Naive thymus-derived CD4-positive, alpha-beta T cell (primary cell): Measurements from ENCODE around the gene LCN6. TPM values are rescaled to one million over a fixed set of nuclear protein-coding genes. Genes with fewer than 3 reads are reported as not detected.
A peak's percentile ranks its signal among the peaks of the same experiment; 100 is the strongest.

Source experiments
- ATAC-seq: fragments of 150-1000 bp; cut with Tn5 transposase; 2 replicates; pipeline ENCODE4 v1.10.0; 2021; ENCODE audit warnings: mild to moderate bottlenecking, moderate library complexity
- CTCF ChIA-PET: fragments of 350-600 bp; sonication (Branson Sonifier 250); formaldehyde crosslinking; loops from one replicate; lab custom pipeline; 2021; ENCODE audit warnings: antibody characterized with exemption; lab: Charles Lee
- POLR2A ChIA-PET: fragments of 350-600 bp; sonication (Branson Sonifier 250); formaldehyde crosslinking; loops from one replicate; lab custom pipeline; 2021; ENCODE audit warnings: antibody characterized with exemption, inconsistent platforms; lab: Charles Lee
- DNase-seq, 9 donors: peaks; one replicate each; pipeline versions ENCODE4 v3.0.0 to v3.0.0-alpha.2; 2020 to 2022; ENCODE audit warnings: mixed read lengths in 1 of 9
- H3K27ac ChIP-seq: one replicate; pipeline ENCODE4 v1.7.0; 2013; ENCODE audit warnings: mild to moderate bottlenecking, low read depth, low read length, moderate library complexity
- H3K27me3 ChIP-seq, 2 donors: one replicate each; pipeline ENCODE4 v1.7.0; 2013; ENCODE audit warnings: low read length in 2 of 2, mild to moderate bottlenecking in 2 of 2, moderate library complexity in 2 of 2; ENCODE audit not compliant: control insufficient read depth in 2 of 2, insufficient read depth in 2 of 2
- H3K36me3 ChIP-seq, 3 experiments: 1 replicate in 2 of 3; 2 replicates in 1 of 3; pipeline ENCODE4 v1.7.0; 2013; ENCODE audit warnings: low read length in 3 of 3, mild to moderate bottlenecking in 3 of 3, moderate library complexity in 1 of 3; ENCODE audit not compliant: insufficient read depth in 3 of 3, control insufficient read depth in 2 of 3
- H3K4me1 ChIP-seq, 2 donors: one replicate each; pipeline ENCODE4 v1.7.0; 2013; ENCODE audit warnings: low read length in 2 of 2, mild to moderate bottlenecking in 2 of 2, moderate library complexity in 1 of 2; ENCODE audit not compliant: control insufficient read depth in 2 of 2, insufficient read depth in 2 of 2
- H3K4me3 ChIP-seq: 2 replicates; pipeline ENCODE4 v1.7.0; 2013; ENCODE audit warnings: mild to moderate bottlenecking, low read length
- H3K9me3 ChIP-seq, 3 experiments: 1 replicate in 2 of 3; 2 replicates in 1 of 3; pipeline ENCODE4 v1.7.0; 2013; ENCODE audit warnings: low read length in 3 of 3; ENCODE audit not compliant: control insufficient read depth in 2 of 3
- H3K27ac Mint-ChIP-seq, 9 donors: one replicate each; pipeline ENCODE4 v1.8.0; 2020 to 2022; ENCODE audit warnings: mixed read lengths in 9 of 9, mild to moderate bottlenecking in 8 of 9, moderate library complexity in 5 of 9, inconsistent platforms in 2 of 9
- H3K27me3 Mint-ChIP-seq, 5 donors: one replicate each; pipeline ENCODE4 v1.8.0; 2021 to 2022; ENCODE audit warnings: mixed read lengths in 5 of 5, mild to moderate bottlenecking in 1 of 5
- H3K36me3 Mint-ChIP-seq, 5 donors: one replicate each; pipeline ENCODE4 v1.8.0; 2020 to 2022; ENCODE audit warnings: mixed read lengths in 5 of 5, mild to moderate bottlenecking in 3 of 5, inconsistent platforms in 1 of 5
- H3K4me1 Mint-ChIP-seq, 7 donors: one replicate each; pipeline ENCODE4 v1.8.0; 2020 to 2022; ENCODE audit warnings: mixed read lengths in 7 of 7, mild to moderate bottlenecking in 3 of 7, inconsistent platforms in 1 of 7
- H3K4me3 Mint-ChIP-seq, 10 donors: one replicate each; pipeline ENCODE4 v1.8.0; 2020 to 2022; ENCODE audit warnings: mild to moderate bottlenecking in 10 of 10, mixed read lengths in 10 of 10, moderate library complexity in 6 of 10, inconsistent platforms in 2 of 10
- H3K9me3 Mint-ChIP-seq, 11 donors: one replicate each; pipeline ENCODE4 v1.8.0; 2020 to 2022; ENCODE audit warnings: mixed read lengths in 11 of 11, mild to moderate bottlenecking in 4 of 11, inconsistent platforms in 1 of 11, moderate library complexity in 1 of 11
- intact Hi-C, 2 donors: fragments of 100-400 bp; cut with micrococcal nuclease; formaldehyde crosslinking; loops; one replicate each; pipeline ENCODE4 v1.15.1; 2023
- polyA plus RNA-seq, 2 donors: library from polyadenylated mRNA; unstranded; fragments of 300-500 nt; fragmentation: Illumina TruSeq; gene quantifications; one replicate each; pipeline ENCODE4 v1.2.3, GENCODE V29; 2021
- total RNA-seq, 6 experiments: library from RNA in 5 of 6; stranded (reverse) in 5 of 6; gene quantifications; 1 replicate in 5 of 6; 2 replicates in 1 of 6; pipeline ENCODE4 v1.2.3 and lab custom pipeline; 2021 to 2026

LCN6 gene
- total and polyA plus RNA-seq, 7 experiments from 2014 or later = not detected

DNA sequence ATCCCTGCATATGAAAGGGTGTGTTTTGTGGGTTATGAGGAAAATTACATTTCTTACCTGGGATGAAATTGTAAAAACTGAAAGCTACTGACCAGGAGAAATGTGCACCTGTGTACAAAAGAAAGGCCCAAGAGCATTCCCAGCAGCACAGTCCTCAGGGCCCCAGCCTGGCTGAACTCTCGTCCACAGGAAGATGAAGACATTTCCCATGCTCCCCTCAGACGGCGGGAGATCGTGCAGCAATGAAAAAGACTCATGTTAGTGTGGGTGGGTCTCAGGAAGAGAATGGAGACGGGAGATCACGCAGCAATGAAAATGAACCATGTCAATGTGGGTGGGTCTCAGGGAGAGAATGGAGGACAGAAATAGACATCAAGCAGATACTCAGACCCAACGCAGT is 28.6 kb upstream of the LCN6 start:
- peaks cover 0 to 11% (median 5%) of the 10 kb centered on the region in 11 donors for H3K9me3 Mint-ChIP-seq
- ATAC-seq (no peak), DNase-seq (no peak)
- H3K4me1 Mint-ChIP-seq = peaks cover 0 to 11% (median 1%) of the 10 kb centered on the region in 7 donors
- H3K4me3 ChIP-seq = no peak overlapping the region
- CTCF ChIA-PET = interaction anchor here (1.2 to 2.6 kb wide), 2 partner anchors 11 to 86 kb away, joined by 5 to 12 read pairs; no protein-coding TSS in a partner anchor
- H3K36me3 Mint-ChIP-seq = peaks cover 0 to 5% (median 0%) of the 10 kb centered on the region in 5 donors
- intact Hi-C loops = no loop called here
- H3K4me1 ChIP-seq = no peaks in the 10 kb centered on the region
- no peak overlapping the region for H3K27ac ChIP-seq
- peaks cover 0 to 10% (median 0%) of the 10 kb centered on the region in 3 experiments for H3K9me3 ChIP-seq
- no peaks in the 10 kb centered on the region for H3K36me3 ChIP-seq
- no peaks in the 10 kb centered on the region for H3K27me3 ChIP-seq
- POLR2A ChIA-PET = interaction anchor here (0.7 kb wide), 2 partner anchors 24 to 577 kb away, joined by 3 to 9 read pairs; no protein-coding TSS in a partner anchor
- H3K4me3 Mint-ChIP-seq = no peak overlapping the region
- H3K27me3 Mint-ChIP-seq = peaks cover 10 to 35% (median 13%) of the 10 kb centered on the region in 5 donors
- peak overlapping the region in 1 of 9 donors; percentile 7 for H3K27ac Mint-ChIP-seq

DNA sequence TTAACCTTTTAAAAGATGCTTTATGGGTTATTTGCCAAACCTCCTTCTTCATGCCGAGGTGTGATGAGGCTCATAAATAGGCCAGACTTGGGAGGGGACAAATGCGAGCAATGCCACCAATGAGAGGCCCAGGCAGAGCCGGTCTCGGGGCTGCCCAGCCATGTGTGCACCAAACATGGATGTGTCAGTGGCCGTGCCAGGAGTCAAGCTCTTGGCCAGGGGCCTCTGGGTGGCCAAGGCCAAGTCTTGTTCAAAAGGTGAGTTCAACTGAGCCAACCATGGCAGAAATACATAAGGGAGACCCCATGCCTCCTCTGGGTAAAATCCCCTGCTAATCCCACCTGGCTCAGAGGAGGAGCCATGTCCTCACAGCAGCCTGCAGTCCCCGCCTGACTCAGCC is 26.9 kb upstream of the LCN6 start:
- H3K4me1 ChIP-seq = no peaks in the 10 kb centered on the region
- Mint-ChIP-seq H3K9me3 (peaks cover 0 to 11% (median 5%) of the 10 kb centered on the region in 11 donors), H3K36me3 (peaks cover 0 to 5% (median 0%) of the 10 kb centered on the region in 5 donors), H3K4me3 (no peak overlapping the region), H3K27me3 (peaks cover 10 to 26% (median 13%) of the 10 kb centered on the region in 5 donors), H3K27ac (no peak overlapping the region), H3K4me1 (peaks cover 0 to 11% (median 2%) of the 10 kb centered on the region in 7 donors)
- H3K36me3 ChIP-seq = no peaks in the 10 kb centered on the region
- DNase-seq = no peak
- H3K27me3 ChIP-seq = no peaks in the 10 kb centered on the region
- H3K27ac ChIP-seq = no peak overlapping the region
- ChIA-PET POLR2A (no interaction called here), CTCF (interaction anchor here (0.6 kb wide), 1 partner anchor 195 kb away, joined by 4 read pairs; no protein-coding TSS in a partner anchor)
- no peak overlapping the region for H3K4me3 ChIP-seq
- H3K9me3 ChIP-seq = peaks cover 0 to 10% (median 0%) of the 10 kb centered on the region in 3 experiments
- ATAC-seq = no peak
- intact Hi-C loops = no loop called here

DNA sequence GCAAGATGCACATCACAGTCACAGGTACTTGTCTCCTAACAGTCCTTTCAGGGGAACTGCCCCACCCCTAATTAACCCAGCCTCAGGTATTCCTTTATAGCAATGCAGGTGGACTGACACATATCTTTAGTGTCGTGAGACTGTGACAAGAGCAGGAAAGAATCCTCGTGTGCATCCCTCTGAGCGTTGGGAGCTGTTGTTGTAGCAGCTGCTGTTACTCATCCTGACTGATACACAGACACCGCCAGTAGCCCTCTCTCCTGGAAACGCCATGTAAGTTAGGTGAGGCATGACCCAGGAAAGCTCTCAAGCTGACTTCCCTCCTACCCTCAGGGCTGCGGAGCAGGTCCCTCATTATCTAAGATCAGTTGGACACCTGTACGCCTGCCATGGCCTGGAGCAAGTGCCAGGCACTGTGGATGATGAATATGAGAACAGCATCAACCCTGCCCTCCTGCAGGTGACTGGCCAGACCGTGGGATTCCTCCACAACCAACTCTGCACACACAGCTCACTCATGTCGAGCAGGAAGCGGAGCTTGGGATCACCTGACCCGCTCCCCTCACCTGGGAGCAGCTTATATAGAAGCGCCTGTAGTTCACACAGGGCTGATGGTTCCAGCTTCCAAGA is 26.2 kb upstream of the LCN6 start:
- intact Hi-C loops = no loop called here
- ChIA-PET CTCF (interaction anchor here (0.8 kb wide), 1 partner anchor 401 kb away, joined by 3 read pairs; no protein-coding TSS in a partner anchor), POLR2A (no interaction called here)
- no peak overlapping the region for H3K4me3 Mint-ChIP-seq
- peaks cover 0 to 11% (median 5%) of the 10 kb centered on the region in 11 donors for H3K9me3 Mint-ChIP-seq
- H3K4me1 Mint-ChIP-seq = peaks cover 0 to 11% (median 3%) of the 10 kb centered on the region in 7 donors
- H3K27ac Mint-ChIP-seq = no peak overlapping the region
- H3K27me3 Mint-ChIP-seq = peaks cover 10 to 22% (median 13%) of the 10 kb centered on the region in 5 donors
- peaks cover 0 to 10% (median 0%) of the 10 kb centered on the region in 3 experiments for H3K9me3 ChIP-seq
- DNase-seq (no peak), ATAC-seq (no peak)
- H3K36me3 Mint-ChIP-seq = peaks cover 0 to 5% (median 0%) of the 10 kb centered on the region in 5 donors
- no peak overlapping the region for H3K27ac ChIP-seq
- no peaks in the 10 kb centered on the region for H3K4me1 ChIP-seq
- no peaks in the 10 kb centered on the region for H3K36me3 ChIP-seq
- H3K4me3 ChIP-seq = no peak overlapping the region
- H3K27me3 ChIP-seq = no peaks in the 10 kb centered on the region

DNA sequence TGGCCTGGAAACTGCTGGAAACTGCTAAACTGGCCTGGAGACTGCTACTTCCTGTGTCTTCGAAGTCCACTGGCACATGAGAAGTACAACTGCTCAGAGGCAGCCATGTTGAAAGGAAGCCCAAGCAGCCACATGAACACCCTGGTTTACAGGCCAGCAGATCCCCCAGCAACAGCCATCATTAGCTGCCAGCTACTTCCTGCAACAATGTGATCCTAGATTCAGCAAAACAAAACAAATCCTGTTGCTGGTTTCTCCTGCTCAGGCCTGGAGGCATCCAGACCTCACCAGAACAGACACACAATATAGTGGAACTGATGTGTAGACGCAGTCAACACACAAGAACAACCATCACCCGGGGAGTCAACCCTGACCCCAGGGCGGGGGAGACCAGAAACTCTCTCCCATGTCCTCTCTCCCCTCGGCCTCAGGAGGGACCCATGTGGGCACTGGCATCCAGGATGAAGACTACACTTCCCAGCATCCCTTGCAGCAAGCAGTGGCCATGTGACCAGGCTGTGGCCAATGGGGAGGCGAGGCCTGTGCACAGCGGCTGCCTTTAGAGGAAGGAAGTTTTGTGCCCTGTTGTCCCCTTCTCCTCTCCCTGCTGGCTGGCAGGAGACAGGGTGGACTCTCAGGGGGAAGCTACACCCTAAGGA is 25.2 kb upstream of the LCN6 start:
- peaks cover 0 to 6% (median 3%) of the 10 kb centered on the region in 7 donors for H3K4me1 Mint-ChIP-seq
- H3K36me3 Mint-ChIP-seq = peaks cover 0 to 5% (median 0%) of the 10 kb centered on the region in 5 donors
- peak; percentile 54 for ATAC-seq
- Histone ChIP-seq H3K27ac (no peak overlapping the region), H3K4me1 (no peaks in the 10 kb centered on the region), H3K9me3 (peaks cover 0 to 10% (median 0%) of the 10 kb centered on the region in 3 experiments), H3K4me3 (no peak overlapping the region), H3K36me3 (no peaks in the 10 kb centered on the region), H3K27me3 (no peaks in the 10 kb centered on the region)
- H3K9me3 Mint-ChIP-seq = peaks cover 0 to 11% (median 5%) of the 10 kb centered on the region in 11 donors
- H3K27me3 Mint-ChIP-seq = peaks cover 5 to 14% (median 13%) of the 10 kb centered on the region in 5 donors
- intact Hi-C loops = no loop called here
- no peak overlapping the region for H3K4me3 Mint-ChIP-seq
- no peak overlapping the region for H3K27ac Mint-ChIP-seq
- POLR2A ChIA-PET = no interaction called here
- DNase-seq = no peak
- CTCF ChIA-PET = no interaction called here

DNA sequence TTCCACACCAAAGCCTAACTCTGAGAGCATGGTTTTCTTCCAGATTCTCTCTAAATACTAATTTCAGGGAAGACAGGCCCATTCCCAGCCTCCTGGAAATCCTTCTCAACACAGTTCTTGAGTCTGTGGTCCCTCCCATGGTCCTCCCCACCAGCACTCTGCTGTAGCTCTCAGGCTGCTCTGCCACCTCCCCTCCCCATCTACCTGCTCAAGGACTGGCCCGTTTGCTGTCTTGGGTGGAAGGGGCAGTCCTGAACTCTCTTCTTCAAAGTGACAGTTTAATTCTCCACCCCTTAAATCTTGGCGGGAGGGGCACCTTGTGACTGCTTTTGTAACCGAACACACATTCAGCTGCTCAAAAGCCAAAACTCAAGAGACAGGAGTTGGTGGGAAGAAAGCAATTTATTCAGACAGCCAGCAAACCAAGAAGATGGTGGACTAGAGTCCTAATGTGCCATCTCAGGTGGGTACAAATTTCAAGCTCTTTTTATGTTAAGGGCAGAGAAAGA is 23.6 kb upstream of the LCN6 start:
- H3K36me3 ChIP-seq = no peaks in the 10 kb centered on the region
- H3K27ac Mint-ChIP-seq = no peak overlapping the region
- POLR2A ChIA-PET = no interaction called here
- DNase-seq (no peak), ATAC-seq (no peak)
- no peaks in the 10 kb centered on the region for H3K27me3 ChIP-seq
- H3K27ac ChIP-seq = no peak overlapping the region
- no peak overlapping the region for H3K4me3 Mint-ChIP-seq
- peaks cover 0 to 6% (median 3%) of the 10 kb centered on the region in 7 donors for H3K4me1 Mint-ChIP-seq
- intact Hi-C loops = loop anchor here in 1 of 2 donors (2.0 kb wide), 1 partner anchor 13 kb away; no protein-coding TSS in a partner anchor
- peaks cover 0 to 11% (median 5%) of the 10 kb centered on the region in 11 donors for H3K9me3 Mint-ChIP-seq
- no peaks in the 10 kb centered on the region for H3K4me1 ChIP-seq
- peaks cover 0 to 5% (median 0%) of the 10 kb centered on the region in 5 donors for H3K36me3 Mint-ChIP-seq
- peaks cover 0 to 10% (median 0%) of the 10 kb centered on the region in 3 experiments for H3K9me3 ChIP-seq
- CTCF ChIA-PET = interaction anchor here (0.7 to 1.2 kb wide), 2 partner anchors 12 to 292 kb away, joined by 3 to 6 read pairs; no protein-coding TSS in a partner anchor
- H3K27me3 Mint-ChIP-seq = peaks cover 0 to 15% (median 12%) of the 10 kb centered on the region in 5 donors
- no peak overlapping the region for H3K4me3 ChIP-seq

DNA sequence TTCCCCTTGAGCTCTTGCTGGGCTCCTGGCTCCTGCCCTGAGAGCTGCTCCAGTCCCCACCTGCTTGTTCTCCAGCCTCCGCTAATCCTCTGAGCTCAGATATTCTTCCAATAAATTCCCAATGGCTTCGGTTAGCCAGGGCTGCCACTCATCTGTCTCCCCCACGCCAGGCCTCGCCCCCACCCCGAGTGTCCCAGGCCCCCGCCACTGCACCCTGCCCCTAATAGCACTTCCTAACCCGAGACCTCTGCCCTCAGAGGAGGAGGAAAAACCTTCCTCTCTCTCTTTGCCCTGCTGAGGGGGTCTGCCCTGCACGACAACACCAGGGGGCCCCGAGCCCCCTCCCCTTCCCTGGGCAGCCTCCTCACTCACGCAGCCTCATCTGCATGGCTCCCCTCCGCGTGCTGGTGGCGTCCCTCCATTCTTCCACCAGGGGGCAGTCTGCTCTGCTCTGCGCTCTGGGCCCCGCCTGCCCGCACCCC is 21.4 kb upstream of the LCN6 start:
- no peak overlapping the region for H3K27ac ChIP-seq
- H3K27me3 Mint-ChIP-seq = peaks cover 0 to 22% (median 17%) of the 10 kb centered on the region in 5 donors
- no peaks in the 10 kb centered on the region for H3K4me1 ChIP-seq
- no peak overlapping the region for H3K27ac Mint-ChIP-seq
- peaks cover 0 to 10% (median 5%) of the 10 kb centered on the region in 7 donors for H3K4me1 Mint-ChIP-seq
- ATAC-seq (peak; percentile 90), DNase-seq (peak in 7 of 9 donors; percentile 26 to 63 (median 37))
- peak overlapping the region in 2 of 10 donors; percentile 38 to 47 for H3K4me3 Mint-ChIP-seq
- peaks cover 0 to 11% (median 5%) of the 10 kb centered on the region in 11 donors for H3K9me3 Mint-ChIP-seq
- H3K4me3 ChIP-seq = no peak overlapping the region
- peaks cover 0 to 10% (median 0%) of the 10 kb centered on the region in 3 experiments for H3K9me3 ChIP-seq
- no peaks in the 10 kb centered on the region for H3K27me3 ChIP-seq
- POLR2A ChIA-PET = no interaction called here
- CTCF ChIA-PET = interaction anchor here (0.6 kb wide), 1 partner anchor 95 kb away, joined by 3 read pairs; no protein-coding TSS in a partner anchor
- no peaks in the 10 kb centered on the region for H3K36me3 ChIP-seq
- peaks cover 0 to 5% (median 0%) of the 10 kb centered on the region in 5 donors for H3K36me3 Mint-ChIP-seq
- intact Hi-C loops = loop anchor here in 1 of 2 donors (2.0 kb wide), 1 partner anchor 15 kb away; no protein-coding TSS in a partner anchor
